ACHN (cell line): ENCODE data around the gene TSTD2.

Source experiments
- DNase-seq: peaks from one replicate; pipeline ENCODE4 v3.0.0-alpha.2; 2015
- in situ Hi-C: cut with HindIII; loops from 2 replicates; pipeline ENCODE4 v1.10.0; 2017; ENCODE audit warnings: low sequenced_read_pairs, low pct_ligation_motif_present, low pct_unique_long_range_greater_than_20kb

Gene TSTD2

DNA sequence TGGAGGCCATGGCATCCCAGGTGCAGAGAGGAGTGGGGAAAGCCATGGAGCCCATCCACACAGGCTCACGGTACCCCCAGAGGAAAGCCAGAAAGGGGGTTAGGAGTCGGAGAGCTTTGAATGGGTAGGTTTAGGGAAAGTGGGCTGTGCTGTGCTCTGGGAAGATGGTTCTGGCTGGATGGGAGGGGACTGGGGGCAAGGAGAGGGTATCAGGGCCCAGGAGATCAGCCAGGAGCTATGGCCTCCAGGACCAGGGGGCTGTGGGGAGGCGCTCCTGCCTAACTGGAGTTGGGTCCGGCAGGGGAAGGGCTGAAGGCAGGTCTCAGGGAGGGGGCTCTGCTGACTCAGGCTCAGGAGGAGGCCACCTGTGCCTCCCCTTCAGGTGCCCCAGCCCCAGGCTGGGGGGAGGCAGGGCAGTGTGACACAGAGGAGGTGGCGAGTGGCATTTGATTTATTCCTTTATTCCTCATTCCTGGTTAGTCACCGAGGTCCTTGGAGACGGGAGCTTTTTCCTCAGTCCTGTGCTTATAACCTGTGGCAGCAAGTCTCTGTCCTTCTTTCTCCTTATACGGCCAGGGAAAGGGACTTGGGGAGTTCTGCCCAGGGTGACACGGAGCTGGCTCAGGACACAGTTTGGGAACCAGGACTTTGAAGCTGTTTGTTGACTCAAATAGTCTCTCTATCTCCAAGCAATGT lies 60.8 kb downstream of the TSTD2 start:
- DNase-seq = no peak
- in situ Hi-C loops = no loop called here

DNA sequence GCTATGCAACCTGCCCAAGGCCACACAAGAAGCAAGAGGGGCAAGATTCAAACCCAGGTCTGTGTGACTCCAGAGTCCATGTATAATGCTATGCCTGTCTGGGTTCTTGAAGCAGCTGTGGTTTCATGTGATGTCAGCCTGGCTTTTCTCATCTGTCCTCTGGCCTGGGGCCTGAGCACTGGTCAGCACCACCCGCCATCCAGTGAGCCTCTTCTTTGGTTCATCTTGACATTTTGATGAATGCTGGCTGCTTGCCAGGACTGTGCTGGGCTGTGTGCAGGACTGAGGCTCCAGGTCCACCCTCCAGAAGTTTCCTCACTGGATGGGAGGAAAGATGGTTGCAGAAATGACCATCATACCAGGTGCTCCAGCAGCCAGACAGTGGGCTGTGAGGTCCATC lies 61.5 kb downstream of the TSTD2 start:
- DNase-seq = no peak
- in situ Hi-C loops = no loop called here

DNA sequence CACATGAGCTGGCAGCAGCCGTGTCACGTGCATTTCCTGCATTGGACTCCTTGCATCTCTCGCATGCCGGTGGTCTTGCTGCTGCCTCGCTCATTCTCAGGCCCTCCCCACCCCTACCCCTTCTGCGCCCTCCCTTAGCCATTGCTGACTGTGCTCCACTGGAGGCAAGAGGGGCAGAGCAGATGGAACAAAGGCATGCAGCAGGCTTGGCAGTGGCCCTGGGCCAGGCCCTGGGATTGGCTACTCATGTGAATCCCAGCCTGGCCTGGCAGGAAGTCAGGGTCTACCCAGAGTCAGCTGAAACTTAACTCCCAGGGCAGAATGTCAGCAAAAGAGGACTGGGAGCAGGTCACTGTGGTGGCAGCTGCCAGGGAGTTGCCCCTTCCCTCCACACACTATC lies 62.3 kb downstream of the TSTD2 start:
- DNase-seq = no peak

DNA sequence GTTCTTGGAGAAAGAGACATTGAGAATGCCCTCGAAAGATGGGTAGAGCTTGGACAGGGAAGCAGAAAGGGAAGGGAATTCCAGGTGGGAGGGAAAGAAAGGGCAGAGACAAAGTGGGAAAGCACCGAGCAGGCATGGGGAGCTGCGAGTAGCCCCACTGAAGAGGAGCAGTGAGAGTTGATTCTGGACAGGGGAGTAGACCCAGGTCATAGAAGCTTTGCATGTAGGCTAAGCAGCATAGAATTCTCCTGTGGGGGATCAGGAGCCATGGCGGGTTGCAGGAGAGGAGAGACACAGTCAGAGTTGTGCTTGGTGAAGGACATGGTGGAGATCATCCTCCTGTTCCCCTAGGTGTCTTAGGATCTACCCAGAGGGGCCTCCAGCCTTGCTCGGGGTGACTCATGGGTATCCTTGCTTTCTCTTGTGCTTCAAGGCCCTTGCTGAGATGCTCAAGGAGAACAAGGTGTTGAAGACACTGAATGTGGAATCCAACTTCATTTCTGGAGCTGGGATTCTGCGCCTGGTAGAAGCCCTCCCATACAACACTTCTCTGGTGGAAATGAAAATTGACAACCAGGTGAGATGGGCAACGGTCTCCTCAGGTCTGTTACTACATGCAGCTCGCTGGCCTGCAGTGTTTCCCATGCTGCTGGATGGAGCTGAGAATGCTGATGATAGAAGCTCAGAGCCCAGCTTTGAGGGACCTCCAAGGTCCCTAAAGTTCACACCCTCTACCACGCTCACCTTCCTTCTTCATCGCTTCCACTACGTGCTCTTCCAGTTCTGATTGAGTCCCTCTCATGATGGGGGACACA lies 64.5 kb downstream of the TSTD2 start:
- no peak for DNase-seq
- in situ Hi-C loops = no loop called here

More for the DNA sequence above, 62.3 kb downstream of the TSTD2 start:
- in situ Hi-C loops = no loop called here

DNA sequence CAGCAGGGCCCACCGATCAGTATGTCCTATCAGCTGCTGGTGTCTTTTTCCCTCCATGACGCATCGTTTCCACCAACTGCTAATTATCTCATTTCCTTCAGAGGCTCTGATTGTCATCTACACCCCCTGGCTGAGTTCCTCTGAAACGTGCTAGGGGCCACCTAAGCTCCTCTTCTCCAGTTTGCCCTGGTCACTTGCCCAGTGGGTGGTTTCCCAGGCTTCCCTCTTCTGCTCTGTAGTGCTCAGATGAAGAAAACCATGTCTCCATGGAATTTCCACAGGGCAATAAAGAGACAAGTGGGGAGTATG lies 65.3 kb downstream of the TSTD2 start:
- DNase-seq = no peak
- in situ Hi-C loops = no loop called here

DNA sequence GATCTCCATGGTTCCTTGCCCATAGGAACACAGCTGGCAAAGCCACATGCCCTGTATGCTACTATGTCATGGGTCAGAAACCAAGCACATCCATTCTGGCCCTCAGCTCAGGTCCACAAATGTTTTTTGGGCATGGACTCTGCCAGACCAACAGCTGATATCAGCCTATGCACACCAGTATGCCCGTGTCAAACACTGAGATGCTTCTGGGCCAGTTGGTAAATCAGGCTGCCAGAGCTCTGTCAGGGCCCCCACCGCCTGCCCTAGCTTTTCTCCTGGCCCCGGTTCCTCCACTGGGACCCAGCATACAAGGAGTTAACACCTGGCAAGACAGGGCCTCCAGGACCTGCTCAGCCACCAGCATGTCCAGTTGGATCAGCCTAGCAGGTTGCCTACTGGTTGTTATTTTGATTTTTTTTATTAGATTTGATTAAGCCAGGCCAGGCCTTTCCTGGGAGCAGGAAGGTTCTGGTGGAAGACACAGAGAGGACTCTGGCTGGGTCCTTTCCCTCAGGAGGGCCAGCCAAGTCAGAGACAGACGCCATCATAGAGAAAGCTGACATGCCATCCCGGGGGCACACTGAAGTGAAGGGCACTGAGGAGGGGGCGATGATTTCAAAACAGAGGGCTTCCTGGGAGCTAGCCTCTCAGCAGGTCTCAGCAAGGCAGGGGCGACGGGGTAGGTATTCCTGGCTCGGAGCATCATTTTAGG lies 65.8 kb downstream of the TSTD2 start:
- no peak for DNase-seq
- in situ Hi-C loops = no loop called here

DNA sequence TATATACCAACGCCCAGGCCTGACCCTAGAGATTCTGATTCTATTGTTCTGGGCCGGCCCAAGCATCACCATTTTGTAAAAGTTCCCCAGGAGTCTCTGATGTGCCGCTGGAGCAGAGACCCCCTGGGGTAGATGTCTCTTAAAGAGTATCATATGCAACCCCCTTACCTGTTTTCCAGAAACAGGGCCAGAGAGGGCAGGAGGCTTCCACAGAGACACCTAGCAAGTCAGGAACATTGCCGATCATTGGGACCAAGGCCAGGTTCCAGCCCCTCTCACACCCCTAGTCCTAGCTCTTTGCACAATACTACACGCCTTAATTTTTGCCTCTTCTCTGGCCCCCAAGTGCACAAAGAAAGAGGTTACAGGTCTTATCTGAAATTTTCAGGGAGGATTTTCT lies 67.9 kb downstream of the TSTD2 start:
- in situ Hi-C loops = no loop called here
- no peak for DNase-seq

DNA sequence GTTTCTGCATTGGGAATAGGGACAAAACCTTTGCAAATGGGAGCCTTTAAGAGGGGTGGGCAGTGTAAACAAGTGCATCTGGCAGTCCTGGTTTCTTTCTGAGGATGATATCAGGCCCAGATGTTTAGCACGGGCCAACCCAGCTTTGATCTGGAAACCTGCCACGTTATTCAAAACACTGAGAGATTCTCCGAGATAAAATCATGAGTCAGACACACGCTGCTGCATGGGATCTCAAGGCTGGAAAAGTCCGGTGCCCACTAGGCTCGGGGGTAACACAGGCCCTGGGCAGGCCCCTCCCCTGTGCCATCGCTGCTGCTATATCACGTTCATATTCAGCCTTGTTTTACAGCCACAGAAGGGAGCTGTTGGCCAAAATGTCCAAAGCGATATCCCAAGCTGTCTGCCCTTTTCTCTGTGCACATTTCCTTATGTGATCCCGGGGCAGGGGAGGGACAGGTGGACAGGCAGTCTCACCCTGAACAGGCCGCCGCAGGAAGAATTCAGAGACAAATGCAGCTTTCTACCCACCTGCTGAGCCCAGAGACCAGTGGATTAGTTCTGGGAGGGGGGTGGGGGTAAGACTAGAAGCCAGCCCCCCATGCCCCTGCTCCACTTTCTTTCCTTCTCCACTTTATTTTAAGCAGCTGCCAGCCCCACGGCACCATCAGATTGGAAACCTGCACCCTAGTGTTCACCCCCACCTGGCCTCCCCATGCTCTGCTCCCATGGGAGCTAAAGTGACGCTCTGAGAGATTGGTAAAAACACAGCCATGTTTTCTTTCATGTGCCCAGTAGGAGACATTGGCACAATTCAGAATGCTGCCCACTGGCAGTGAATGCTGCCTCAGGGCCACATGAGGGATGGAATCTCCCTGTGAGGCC lies 68.6 kb downstream of the TSTD2 start:
- in situ Hi-C loops = no loop called here
- peak; percentile 8 for DNase-seq

DNA sequence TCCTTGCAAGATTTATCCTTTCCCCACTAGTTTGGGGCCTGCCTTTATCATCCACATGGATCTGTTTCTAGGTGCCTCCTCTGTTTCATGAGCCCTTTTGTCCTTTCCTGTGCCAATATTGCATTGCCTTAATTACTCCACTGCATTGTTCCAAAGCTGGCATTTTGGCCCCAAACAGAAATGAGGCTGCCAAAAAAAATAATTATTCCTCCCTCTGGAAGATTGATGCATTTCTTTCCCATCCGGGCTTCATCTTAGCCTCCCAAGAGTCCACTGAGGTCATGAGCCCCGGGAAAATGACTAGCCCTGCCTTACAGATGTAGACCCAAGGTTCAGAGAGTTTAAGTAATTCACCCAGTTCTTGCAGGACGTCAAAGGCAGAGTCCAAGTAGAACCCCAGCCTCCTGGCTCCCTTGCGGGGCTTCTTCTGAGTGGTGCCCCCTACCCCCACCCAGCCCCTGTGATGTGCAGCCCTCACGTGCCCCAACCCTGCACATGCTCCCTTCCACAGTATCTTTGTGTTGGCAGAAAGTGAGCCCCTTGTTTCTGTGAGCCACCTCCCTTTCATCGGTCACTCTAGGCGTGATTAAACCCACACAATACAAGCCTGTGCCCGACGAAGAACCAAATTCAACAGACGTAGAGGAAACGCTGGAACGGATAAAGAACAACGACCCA lies 69.6 kb downstream of the TSTD2 start:
- no peak for DNase-seq
- in situ Hi-C loops = no loop called here

DNA sequence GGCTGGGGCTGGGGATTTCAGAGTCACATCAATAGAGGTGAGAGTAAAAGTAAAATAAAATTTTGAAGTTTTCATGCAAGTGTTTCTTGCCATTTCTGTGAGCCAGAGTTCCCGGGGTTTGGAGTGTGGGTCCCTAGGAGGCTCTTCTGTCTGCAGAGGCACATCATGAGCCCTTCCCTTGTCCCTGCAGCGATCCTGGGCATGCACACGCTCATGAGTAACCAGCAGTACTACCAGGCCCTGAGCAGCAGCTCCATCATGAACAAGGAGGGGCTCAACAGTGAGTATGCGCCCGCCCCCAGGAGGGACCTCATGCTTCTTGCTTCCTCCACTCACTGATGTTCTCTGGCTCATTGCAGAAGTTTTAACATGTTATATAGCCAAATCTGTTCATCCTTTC lies 70.6 kb downstream of the TSTD2 start:
- in situ Hi-C loops = no loop called here
- DNase-seq = no peak

DNA sequence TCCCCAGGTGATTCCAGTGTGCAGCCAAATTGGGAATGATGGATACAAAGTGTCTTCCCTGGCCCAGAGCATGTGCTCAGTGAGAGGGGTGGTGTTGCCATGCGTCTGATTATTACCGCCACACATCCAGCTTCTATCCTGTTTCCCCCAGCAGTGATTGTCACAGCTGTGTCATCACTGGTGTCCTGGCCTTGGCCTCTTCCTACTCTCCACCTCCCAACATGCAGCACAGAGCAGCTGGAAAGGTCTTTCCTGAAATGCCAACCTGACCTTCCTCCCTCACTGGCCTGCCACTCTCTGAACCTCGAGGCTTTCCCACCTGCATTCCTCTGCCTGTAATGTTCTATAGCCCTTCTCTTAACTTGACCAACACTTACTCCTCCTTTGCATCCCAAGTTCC lies 71.7 kb downstream of the TSTD2 start:
- no peak for DNase-seq
- in situ Hi-C loops = no loop called here

DNA sequence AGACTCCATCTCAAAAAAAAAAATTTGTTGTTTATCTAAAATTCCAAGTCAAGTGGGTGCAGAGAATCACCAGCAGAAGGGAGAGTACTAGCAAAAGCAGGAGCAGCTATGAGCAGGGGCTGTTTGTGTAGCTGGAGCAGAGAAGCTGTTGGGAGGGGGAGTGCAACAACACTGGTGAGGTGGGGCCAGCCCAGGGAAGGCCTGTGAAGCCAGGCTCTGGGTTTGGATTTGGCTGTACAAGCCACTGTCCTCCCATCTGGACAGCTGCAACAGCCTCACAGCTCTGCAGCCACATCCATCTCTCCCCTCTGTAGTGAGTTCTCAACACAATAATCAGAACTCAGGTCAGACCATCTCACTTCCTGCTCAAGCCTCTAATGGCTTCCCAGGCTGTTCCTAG lies 72.3 kb downstream of the TSTD2 start:
- no peak for DNase-seq
- in situ Hi-C loops = no loop called here

DNA sequence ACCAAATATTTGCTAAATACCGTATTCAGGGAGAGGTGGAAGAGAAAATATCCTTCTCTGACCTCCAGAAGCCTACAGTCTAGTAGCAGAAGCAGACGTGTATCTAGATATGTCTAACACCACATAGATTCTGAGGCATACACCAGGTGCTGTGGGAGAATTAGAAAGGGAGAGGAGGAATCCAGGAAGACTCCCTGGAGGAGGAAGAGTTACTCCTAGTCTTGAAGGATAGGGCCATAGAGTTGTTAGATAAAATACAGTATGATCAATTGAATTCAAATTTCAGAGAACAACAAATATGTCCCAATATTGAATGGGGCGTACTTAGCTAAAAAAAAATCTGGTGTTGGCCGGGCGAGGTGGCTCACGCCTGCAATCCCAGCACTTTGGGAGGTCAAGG lies 73.0 kb downstream of the TSTD2 start:
- in situ Hi-C loops = no loop called here
- DNase-seq = no peak

DNA sequence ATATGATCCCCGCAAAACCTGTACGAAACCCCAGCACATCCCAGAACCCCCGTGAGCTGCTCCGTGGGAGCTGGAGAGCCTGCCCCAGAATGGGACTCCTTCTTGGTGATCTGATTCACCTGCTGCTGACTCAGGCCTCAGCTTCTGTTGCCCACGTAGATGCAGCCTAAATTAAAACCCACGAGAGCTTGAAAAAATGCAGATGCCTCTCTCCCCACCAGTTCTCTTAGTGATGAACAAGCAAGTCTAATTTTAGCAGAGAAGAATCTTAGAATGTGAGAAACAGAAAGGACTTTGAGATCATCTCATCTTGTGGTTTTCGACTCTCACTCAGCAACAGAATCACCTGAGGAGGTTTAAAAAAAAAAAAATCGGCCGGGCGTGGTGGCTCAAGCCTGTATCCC lies 74.1 kb downstream of the TSTD2 start:
- no peak for DNase-seq
- in situ Hi-C loops = no loop called here

DNA sequence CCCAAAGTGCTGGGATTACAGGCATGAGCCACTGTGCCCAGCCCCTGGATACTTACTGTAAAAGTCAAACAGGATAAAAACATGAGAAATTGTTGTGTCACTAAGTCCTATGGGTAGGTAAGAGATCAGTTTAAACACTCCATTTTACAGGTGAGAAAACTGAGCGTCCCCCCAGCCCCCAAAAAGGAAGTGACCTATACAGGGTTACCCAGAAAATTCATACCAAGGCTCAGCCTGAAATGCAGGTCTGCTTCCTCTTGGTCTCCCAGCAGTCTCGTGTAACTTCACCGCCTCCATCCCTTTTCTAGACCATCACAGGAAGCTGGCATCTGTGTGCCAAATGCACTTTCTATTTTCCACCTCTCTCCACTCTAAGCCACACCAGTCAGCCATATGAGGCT lies 74.5 kb downstream of the TSTD2 start:
- no peak for DNase-seq
- in situ Hi-C loops = no loop called here

DNA sequence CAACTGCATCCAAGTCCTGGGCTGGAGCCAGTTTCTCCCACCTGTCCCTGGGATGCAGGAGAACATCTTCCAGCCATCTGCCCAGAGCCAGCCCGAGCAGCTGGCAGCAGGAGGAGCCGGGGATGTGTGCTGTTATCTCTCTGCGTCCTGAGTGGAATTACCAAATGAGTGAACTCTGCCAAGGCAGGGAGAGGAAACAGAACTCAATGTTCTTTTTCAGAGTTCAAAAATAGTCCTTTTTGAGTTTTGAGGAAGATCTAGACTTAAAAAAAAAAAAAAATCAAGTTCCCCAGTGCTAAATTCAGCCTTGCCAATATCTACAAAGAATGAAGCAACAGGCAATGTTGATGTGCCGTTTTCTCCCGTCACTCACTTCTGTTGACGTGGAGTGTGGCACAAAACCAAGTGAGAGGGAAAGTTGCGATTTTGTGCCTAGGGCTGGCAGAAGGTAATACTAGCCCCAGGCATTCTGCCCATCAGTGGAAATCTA lies 75.5 kb downstream of the TSTD2 start:
- no peak for DNase-seq
- in situ Hi-C loops = no loop called here

DNA sequence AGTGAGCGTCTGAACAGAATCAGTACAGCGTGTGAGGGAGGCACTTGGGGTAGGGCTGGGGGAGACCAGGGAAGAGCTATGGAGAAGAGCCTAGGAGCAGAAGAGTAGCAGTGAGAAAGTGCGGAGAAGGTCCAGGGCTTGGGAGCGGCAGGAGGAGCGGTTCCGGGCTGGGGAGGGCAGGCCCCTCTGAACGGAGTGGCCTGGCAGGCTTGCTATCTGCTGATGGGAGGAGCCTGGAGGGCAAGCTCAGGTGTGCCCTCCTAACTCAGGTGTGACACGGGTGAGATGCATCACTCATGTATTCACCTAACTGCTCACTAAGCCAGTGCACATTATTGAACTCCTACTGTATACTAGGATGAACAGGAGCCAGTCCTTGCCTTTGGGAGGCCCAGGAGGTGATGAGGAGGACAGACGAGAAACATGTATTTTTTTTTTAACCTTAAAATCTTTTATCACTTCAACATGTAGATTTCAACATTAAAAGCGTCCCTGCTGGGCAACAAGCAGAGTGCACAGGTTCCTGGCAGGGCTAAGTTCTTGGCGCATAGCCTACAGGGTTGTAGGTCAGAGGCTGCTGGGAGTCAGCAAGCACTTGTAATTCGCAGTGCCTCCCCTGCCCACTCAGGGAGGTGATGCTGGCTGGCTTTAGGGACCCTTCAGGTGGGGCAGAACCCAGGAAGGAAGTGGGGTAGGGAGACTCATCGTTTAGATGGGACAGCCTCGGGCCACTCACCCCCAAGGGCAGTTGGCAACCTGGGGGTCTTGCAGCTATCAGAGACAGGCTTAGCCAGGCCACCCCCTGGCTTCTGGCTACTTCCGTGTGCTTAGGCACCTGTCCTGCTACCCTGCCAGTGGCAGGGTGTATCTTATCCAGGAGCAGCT lies 76.2 kb downstream of the TSTD2 start:
- in situ Hi-C loops = no loop called here
- no peak for DNase-seq
